A549 (cell line): ENCODE results near the gene DDIT4.
A peak's percentile ranks its signal among the peaks of the same experiment; 100 is the strongest.

ENCODE experiments used
- BCL3 ChIP-seq: fragments of >200 bp; sonication (Bioruptor Twin); formaldehyde crosslinking; IDR thresholded peaks from 3 replicates; pipeline ENCODE4 v1.6.1; 2016
- CBX8 ChIP-seq: fragments of 200-600 bp; sonication (generic); IDR thresholded peaks from 2 replicates; pipeline ENCODE4 v1.6.1; 2016
- CTCF ChIP-seq: fragments of >200 bp; sonication (Bioruptor Twin); formaldehyde crosslinking; IDR thresholded peaks from 3 replicates; pipeline ENCODE4 v1.5.1; 2016
- HOXB13 ChIP-seq: fragments of 250-450 bp; sonication (Bioruptor Pico); IDR thresholded peaks from 2 replicates; pipeline ENCODE4 v1.5.0; 2020; ENCODE audit warnings: low read depth, mild to moderate bottlenecking, moderate library complexity
- JUN ChIP-seq, 2 experiments: fragments of >200 bp; sonication (Bioruptor Twin); formaldehyde crosslinking; IDR thresholded peaks; 2 replicates in 1 of 2; 3 replicates in 1 of 2; pipeline ENCODE4 v1.6.1; 2016 to 2017
- KDM5A ChIP-seq: fragments of 200-600 bp; sonication (generic); IDR thresholded peaks from 2 replicates; pipeline ENCODE4 v1.6.1; 2016; ENCODE audit warnings: antibody characterized with exemption, mild to moderate bottlenecking
- MYC ChIP-seq: IDR thresholded peaks from 2 replicates; pipeline ENCODE4 v1.6.1; 2012; ENCODE audit warnings: mild to moderate bottlenecking, inconsistent platforms, low read length, improper control_type of control experiment, borderline replicate concordance
- PBX3 ChIP-seq: IDR thresholded peaks from 2 replicates; pipeline ENCODE4 v1.6.1; 2012
- SMC3 ChIP-seq: fragments of >200 bp; sonication (Bioruptor Twin); formaldehyde crosslinking; IDR thresholded peaks from 3 replicates; pipeline ENCODE4 v1.6.1; 2018; ENCODE audit warnings: inconsistent platforms

- TF ChIP-seq CTCF: no peak
- TF ChIP-seq CBX8: no peak
- TF ChIP-seq KDM5A: no peak
- no peak for TF ChIP-seq HOXB13 (CRISPR knock-in tag)
- no peak for TF ChIP-seq MYC
- no peak; the same call in 2 of the 3 replicates for TF ChIP-seq BCL3
- TF ChIP-seq PBX3: no peak
- peak; percentile 10; the same call in 1 of the 3 replicates for TF ChIP-seq SMC3
- peak in 1 of 2 experiments; percentile 45; a peak in 3 of 5 replicates for TF ChIP-seq JUN (IDR thresholded peaks at IDR 0.05)
These were observed 1.8 kb downstream of the DDIT4 start for GRCh38 chr10:72275351-72276012.
